ENCODE results near the gene SP1. TPM values are rescaled to one million over a fixed set of nuclear protein-coding genes. Genes with fewer than 3 reads are reported as not detected.
A peak's percentile ranks its signal among the peaks of the same experiment; 100 is the strongest.
"Not testable (repeated sequence)": the region's sequence is repeated elsewhere in the genome, so short reads cannot be mapped to it uniquely, and the experiment has no call there.

SP1 gene
- 14.8 TPM for total RNA-seq

- peak; percentile 82 for DNase-seq
These were observed at the start of gene SP1 for GRCh38 chr12:53380104-53380793. Gene SP1, plus strand, starts transcription at chr12:53380176. Its CDS starts 116 bp downstream, at chr12:53380292.

- no peak for DNase-seq
These were observed 49.3 kb upstream of the SP1 start for GRCh38 chr12:53330671-53331070.

GRCh38 chr12:53332339-53332738, 47.6 kb upstream of the SP1 start:
- not testable (repeated sequence) for DNase-seq

GRCh38 chr12:53332744-53333143, 47.2 kb upstream of the SP1 start:
- DNase-seq: no peak

- no peak for DNase-seq
These were observed 46.7 kb upstream of the SP1 start for GRCh38 chr12:53333289-53333688.

GRCh38 chr12:53333845-53334244, 46.1 kb upstream of the SP1 start:
- DNase-seq: no peak

GRCh38 chr12:53334822-53335221, 45.2 kb upstream of the SP1 start:
- no peak for DNase-seq

- DNase-seq: no peak
These were observed 43.7 kb upstream of the SP1 start, which contains the start of gene SP7 for GRCh38 chr12:53336181-53336681. Gene SP7, minus strand, starts transcription at chr12:53336354. Its CDS starts 708 bp downstream, at chr12:53335646.

GRCh38 chr12:53338017-53338416, 42.0 kb upstream of the SP1 start:
- no peak for DNase-seq

- DNase-seq: no peak
These were observed 41.1 kb upstream of the SP1 start for GRCh38 chr12:53338916-53339315.

GRCh38 chr12:53340398-53340797, 39.6 kb upstream of the SP1 start:
- no peak for DNase-seq

GRCh38 chr12:53343449-53343848, 36.5 kb upstream of the SP1 start:
- no peak for DNase-seq

GRCh38 chr12:53343969-53344368, 36.0 kb upstream of the SP1 start:
- no peak for DNase-seq

- DNase-seq: no peak
These were observed 35.5 kb upstream of the SP1 start for GRCh38 chr12:53344487-53344823.

- peak; percentile 56 for DNase-seq
These were observed 35.0 kb upstream of the SP1 start for GRCh38 chr12:53344824-53345485.

GRCh38 chr12:53345486-53346188, 34.3 kb upstream of the SP1 start:
- DNase-seq: no peak

- no peak for DNase-seq
These were observed 33.5 kb upstream of the SP1 start for GRCh38 chr12:53346491-53346890.

- DNase-seq: no peak
These were observed 32.1 kb upstream of the SP1 start for GRCh38 chr12:53347905-53348304.

- DNase-seq: peak; percentile 73
These were observed 27.4 kb upstream of the SP1 start for GRCh38 chr12:53352331-53353256.

- no peak for DNase-seq
These were observed 26.7 kb upstream of the SP1 start for GRCh38 chr12:53353257-53353655.

- no peak for DNase-seq
These were observed 24.9 kb upstream of the SP1 start for GRCh38 chr12:53355121-53355520.

- no peak for DNase-seq
These were observed 21.0 kb upstream of the SP1 start for GRCh38 chr12:53358836-53359419.

Measured in occipital lobe (tissue), 2 donors.